ENCODE data around the gene PICK1. TPM values are rescaled to one million over a fixed set of nuclear protein-coding genes. Genes with fewer than 3 reads are reported as not detected.

Gene PICK1
- polyA plus RNA-seq, 1 donor (not counting 4 experiments of a cell fraction or from before 2014, with no cell fraction given): 26.8 TPM

- no peaks in the 10 kb centered on the region for H3K4me1 ChIP-seq (ENCODE audit: control insufficient read depth, extremely low read depth, insufficient read depth, low read length)
- dilution Hi-C loops (cut with MboI; ENCODE audit: extremely low pct_ligation_motif_present, low sequenced_read_pairs): no loop called here
- H3K4me3 ChIP-seq (ENCODE audit: control insufficient read depth in 2 of 3, extremely low read depth in 1 of 3, insufficient read depth in 2 of 3, low read depth in 1 of 3, low read length in 3 of 3): no peak overlapping the region
- no peaks in the 10 kb centered on the region for H3K9me1 ChIP-seq (ENCODE audit: control insufficient read depth, extremely low read depth, insufficient read depth, low read length)
- no peak overlapping the region for H2AFZ ChIP-seq (ENCODE audit: control insufficient read depth, low read length)
- H3K36me3 ChIP-seq (ENCODE audit: control insufficient read depth in 2 of 2, extremely low read depth in 1 of 2, insufficient read depth in 2 of 2, low read length in 2 of 2): peaks cover 0 to 4% of the 10 kb centered on the region in 2 experiments
- H3K9me3 ChIP-seq (ENCODE audit: control insufficient read depth, low read depth, low read length): no peaks in the 10 kb centered on the region
- TF ChIP-seq CTCF (optimal IDR thresholded peaks at IDR 0.05 in 1 of 3, IDR thresholded peaks at IDR 0.05 in 1 of 3, conservative IDR thresholded peaks at IDR 0.05 in 1 of 3; ENCODE audit: extremely low read depth in 1 of 3, insufficient read depth in 2 of 3, low read length in 3 of 3) (no peak), EZH2 (IDR thresholded peaks at IDR 0.05; ENCODE audit: low read length) (no peak)
- no peak for FAIRE-seq
- no peak for DNase-seq (ENCODE audit: low read depth, low spot score)
- H3K79me2 ChIP-seq (ENCODE audit: control insufficient read depth, insufficient read depth, low read length): no peaks in the 10 kb centered on the region
- H3K9ac ChIP-seq (ENCODE audit: control insufficient read depth, extremely low read depth, insufficient read depth, low read length): no peak overlapping the region
- H3K27ac ChIP-seq (ENCODE audit: control insufficient read depth, insufficient read depth, low read length): no peak overlapping the region
- H3K4me2 ChIP-seq (ENCODE audit: control insufficient read depth, extremely low read depth, insufficient read depth, low read depth, low read length): no peak overlapping the region
- no peaks in the 10 kb centered on the region for H4K20me1 ChIP-seq (ENCODE audit: control insufficient read depth, extremely low read depth, insufficient read depth, low read length)
- H3K27me3 ChIP-seq (ENCODE audit: control insufficient read depth, extremely low read depth, insufficient read depth, low read length): peaks cover 29% of the 10 kb centered on the region
Measured at GRCh38 chr22:38079804-38080203, 22.6 kb downstream of the PICK1 start.

- Histone ChIP-seq H3K27ac (ENCODE audit: control insufficient read depth, insufficient read depth, low read length) (no peak overlapping the region), H3K27me3 (ENCODE audit: control insufficient read depth, extremely low read depth, insufficient read depth, low read length) (peaks cover 29% of the 10 kb centered on the region), H2AFZ (ENCODE audit: control insufficient read depth, low read length) (peak overlapping the region; percentile 79), H3K9me3 (ENCODE audit: control insufficient read depth, low read depth, low read length) (no peaks in the 10 kb centered on the region), H3K9me1 (ENCODE audit: control insufficient read depth, extremely low read depth, insufficient read depth, low read length) (no peaks in the 10 kb centered on the region), H3K36me3 (ENCODE audit: control insufficient read depth in 2 of 2, extremely low read depth in 1 of 2, insufficient read depth in 2 of 2, low read length in 2 of 2) (peaks cover 0 to 2% of the 10 kb centered on the region in 2 experiments), H3K4me2 (ENCODE audit: control insufficient read depth, extremely low read depth, insufficient read depth, low read depth, low read length) (no peak overlapping the region), H3K79me2 (ENCODE audit: control insufficient read depth, insufficient read depth, low read length) (no peaks in the 10 kb centered on the region), H3K4me3 (ENCODE audit: control insufficient read depth in 2 of 3, extremely low read depth in 1 of 3, insufficient read depth in 2 of 3, low read depth in 1 of 3, low read length in 3 of 3) (no peak overlapping the region), H3K9ac (ENCODE audit: control insufficient read depth, extremely low read depth, insufficient read depth, low read length) (no peak overlapping the region), H3K4me1 (ENCODE audit: control insufficient read depth, extremely low read depth, insufficient read depth, low read length) (no peaks in the 10 kb centered on the region), H4K20me1 (ENCODE audit: control insufficient read depth, extremely low read depth, insufficient read depth, low read length) (no peaks in the 10 kb centered on the region)
- dilution Hi-C loops (cut with MboI; ENCODE audit: extremely low pct_ligation_motif_present, low sequenced_read_pairs): no loop called here
- DNase-seq (ENCODE audit: low read depth, low spot score) (no peak), FAIRE-seq (no peak)
- TF ChIP-seq EZH2 (IDR thresholded peaks at IDR 0.05; ENCODE audit: low read length): no peak
- TF ChIP-seq CTCF (optimal IDR thresholded peaks at IDR 0.05 in 1 of 3, IDR thresholded peaks at IDR 0.05 in 1 of 3, conservative IDR thresholded peaks at IDR 0.05 in 1 of 3; ENCODE audit: extremely low read depth in 1 of 3, insufficient read depth in 2 of 3, low read length in 3 of 3): no peak
Measured at GRCh38 chr22:38080474-38080849, 23.3 kb downstream of the PICK1 start.

All from keratinocyte (primary cell).